GM12878 (cell line): ENCODE results near the gene TUBA4B. TPM values are rescaled to one million over a fixed set of nuclear protein-coding genes. Genes with fewer than 3 reads are reported as not detected.

Source experiments
- ATAC-seq: fragments of 200-7000 bp; cut with Tn5 transposase; 3 replicates; pipeline ENCODE4 v1.9.1; 2020; ENCODE audit warnings: mild to moderate bottlenecking, moderate library complexity
- BruUV-seq: library from RNA; stranded (reverse); fragments of 400-500 nt; replicated peaks from 2 replicates; lab custom pipeline; 2021; lab: Mats Ljungman, UMichigan
- CTCF ChIA-PET: fragments of 300-600 bp; sonication (Branson Sonifier 250); formaldehyde crosslinking; extraction: SDS; loops from one replicate; lab custom pipeline; 2021; ENCODE audit warnings: inconsistent platforms; lab: Yijun Ruan, JAX
- POLR2A ChIA-PET: fragments of 350-600 bp; formaldehyde crosslinking; extraction: SDS; loops from one replicate; lab custom pipeline; 2021; ENCODE audit warnings: inconsistent platforms; lab: Charles Lee
- RAD21 ChIA-PET: fragments of 300-600 bp; sonication (Branson Sonifier 250); formaldehyde crosslinking; loops from one replicate; lab custom pipeline; 2023; ENCODE audit warnings: antibody characterized with exemption; ENCODE audit not compliant: unreplicated experiment; lab: Charles Lee
- SMC1A ChIA-PET: fragments of 300-600 bp; sonication (Branson Sonifier 250); formaldehyde crosslinking; loops from one replicate; lab custom pipeline; 2023; ENCODE audit not compliant: unreplicated experiment, uncharacterized antibody; lab: Charles Lee
- DNase-seq: peaks from one replicate; pipeline ENCODE4 v3.0.0-alpha.2; 2011; ENCODE audit warnings: low read depth, low spot score
- FAIRE-seq: peaks from 3 replicates; lab custom pipeline; 2011; peaks lifted over from hg19 to GRCh38; lab: Jason Lieb, UNC
- H2AFZ ChIP-seq: 2 replicates; pipeline ENCODE4 v1.6.0; 2011; ENCODE audit warnings: low read depth, low read length, control low read depth; ENCODE audit not compliant: control insufficient read depth
- H3K27ac ChIP-seq: 2 replicates; pipeline ENCODE4 v1.5.1; 2011; ENCODE audit warnings: control low read depth; ENCODE audit not compliant: control insufficient read depth, insufficient read depth
- H3K27me3 ChIP-seq, 2 experiments: replicated peaks in 1 of 2; 2 replicates each; pipeline versions ENCODE4 v1.6.0 to v1.6.1; 2011; ENCODE audit warnings: low read length in 1 of 2; ENCODE audit not compliant: control insufficient read depth in 2 of 2, insufficient read depth in 2 of 2
- H3K36me3 ChIP-seq, 2 experiments: 2 replicates each; pipeline ENCODE4 v1.5.1; 2011; ENCODE audit warnings: low read length in 1 of 2; ENCODE audit not compliant: control insufficient read depth in 2 of 2, insufficient read depth in 2 of 2
- H3K4me1 ChIP-seq: 2 replicates; pipeline ENCODE4 v1.6.1; 2011; ENCODE audit warnings: mild to moderate bottlenecking, low read length, moderate library complexity, mixed read lengths; ENCODE audit not compliant: control insufficient read depth, insufficient read depth
- H3K4me2 ChIP-seq: 2 replicates; pipeline ENCODE4 v1.6.0; 2011; ENCODE audit warnings: control low read depth; ENCODE audit not compliant: control insufficient read depth, insufficient read depth
- H3K4me3 ChIP-seq: fragments of 200-600 bp; sonication (generic); 2 replicates; pipeline ENCODE4 v1.5.1; 2016
- H3K79me2 ChIP-seq: 2 replicates; pipeline ENCODE4 v1.6.0; 2011; ENCODE audit warnings: low read length; ENCODE audit not compliant: control insufficient read depth, insufficient read depth
- H3K9ac ChIP-seq: 2 replicates; pipeline ENCODE4 v1.8.0; 2011; ENCODE audit warnings: low read length, control low read depth, mixed read lengths; ENCODE audit not compliant: control insufficient read depth, insufficient read depth
- H3K9me3 ChIP-seq: replicated peaks from 3 replicates; pipeline ENCODE4 v1.5.1; 2011; ENCODE audit warnings: mild to moderate bottlenecking, low read length; ENCODE audit not compliant: control insufficient read depth, insufficient read depth
- H4K20me1 ChIP-seq: 2 replicates; pipeline ENCODE4 v1.6.0; 2011; ENCODE audit not compliant: control insufficient read depth, insufficient read depth
- HDGF ChIP-seq: fragments of 450-650 bp; IDR thresholded peaks from 2 replicates; pipeline ENCODE4 v1.6.1; 2016; ENCODE audit warnings: antibody characterized with exemption
- IKZF1 ChIP-seq: fragments of 450-650 bp; conservative IDR thresholded peaks from 2 replicates; pipeline ENCODE4 v1.6.1; 2017; ENCODE audit warnings: antibody characterized with exemption, mild to moderate bottlenecking
- LARP7 ChIP-seq: fragments of 450-650 bp; IDR thresholded peaks from 2 replicates; pipeline ENCODE4 v1.6.1; 2017; ENCODE audit warnings: mild to moderate bottlenecking
- RBBP5 ChIP-seq: fragments of 200-600 bp; sonication (generic); conservative IDR thresholded peaks from 2 replicates; pipeline ENCODE4 v1.6.1; 2016
- SIX5 ChIP-seq: IDR thresholded peaks from 2 replicates; pipeline ENCODE4 v1.6.1; 2011; ENCODE audit warnings: mild to moderate bottlenecking, low read depth, low read length, moderate library complexity; ENCODE audit not compliant: severe bottlenecking
- SMAD1 ChIP-seq: fragments of 450-650 bp; IDR thresholded peaks from 2 replicates; pipeline ENCODE4 v1.6.1; 2018; ENCODE audit warnings: mild to moderate bottlenecking, low read depth; ENCODE audit not compliant: partially characterized antibody
- TCF7 ChIP-seq: IDR thresholded peaks from 2 replicates; pipeline ENCODE4 v1.6.1; 2014; ENCODE audit warnings: antibody characterized with exemption, borderline replicate concordance
- YY1 ChIP-seq: IDR thresholded peaks from 2 replicates; pipeline ENCODE4 v1.6.1; 2011; ENCODE audit warnings: low read depth, mild to moderate bottlenecking, low read length
- ZNF207 ChIP-seq: fragments of 450-650 bp; IDR thresholded peaks from 2 replicates; pipeline ENCODE4 v1.6.1; 2014; ENCODE audit warnings: antibody characterized with exemption, mild to moderate bottlenecking, borderline replicate concordance
- WGBS: methylation state at CpG from one replicate; pipeline ENCODE4 v1.1.6; 2016; ENCODE audit warnings: low lambda C conversion rate; ENCODE audit not compliant: insufficient replicate concordance, insufficient coverage; ENCODE audit errors: missing lambda C conversion rate; 5-methylcytosine and 5-hydroxymethylcytosine counted together
- in situ Hi-C: fragments of 300-500 bp; cut with MboI; formaldehyde crosslinking; loops from 9 replicates; pipeline ENCODE4 v1.14.3; 2018; ENCODE audit warnings: mixed read lengths
- intact Hi-C: fragments of 100-400 bp; cut with micrococcal nuclease; formaldehyde crosslinking; loops from one replicate; pipeline ENCODE4 v1.14.2; 2022; ENCODE audit not compliant: unreplicated experiment
- polyA plus RNA-seq, 11 experiments: library from polyadenylated mRNA; depleted of rRNA in 4 of 11; unstranded in 6 of 11; stranded (reverse) in 5 of 11; fragments of >200 nt; fragmentation: Nextera tagmentation in 4 of 11; fragmentation: Illumina TruSeq in 1 of 11; extraction: Ambion mirVana in 4 of 11; extraction: Trizol in 1 of 11; gene quantifications; 1 replicate in 1 of 11; 2 replicates in 10 of 11; pipeline versions ENCODE4 v1.2.1 to v1.2.3, GENCODE V29; 2011 to 2016; ENCODE audit warnings: inconsistent platforms in 2 of 11, missing spikeins in 2 of 11, low read depth in 1 of 11
- total RNA-seq, 4 experiments: library from RNA; depleted of rRNA in 3 of 4; stranded (reverse); fragments of >200 nt in 3 of 4; fragmentation: Illumina TruSeq in 1 of 4; extraction: Trizol in 1 of 4; gene quantifications; 2 replicates each; pipeline versions ENCODE4 v1.2.1 to v1.2.3, GENCODE V29; 2013 to 2021
- TF ChIP-seq, protein P1 (sequence below): fragments of 450-650 bp; IDR thresholded peaks from 2 replicates; pipeline ENCODE4 v1.6.1; 2017; ENCODE audit warnings: low read depth, mild to moderate bottlenecking, moderate library complexity
- TF ChIP-seq, protein P2 (sequence below): fragments of 450-650 bp; IDR thresholded peaks from 2 replicates; pipeline ENCODE4 v1.6.1; 2017; ENCODE audit warnings: mild to moderate bottlenecking, moderate library complexity
- TF ChIP-seq, protein P3 (sequence below): fragments of 450-650 bp; IDR thresholded peaks from 2 replicates; pipeline ENCODE4 v1.6.1; 2018; ENCODE audit warnings: borderline replicate concordance, mild to moderate bottlenecking; ENCODE audit not compliant: partially characterized antibody
- TF ChIP-seq, protein P4 (sequence below): IDR thresholded peaks from 2 replicates; pipeline ENCODE4 v1.6.1; 2011; ENCODE audit warnings: mild to moderate bottlenecking, low read depth, low read length, moderate library complexity; ENCODE audit not compliant: insufficient replicate concordance

TUBA4B gene
- total and polyA plus RNA-seq, 10 of the 15 experiments (the other 5 are each of a cell fraction or from before 2014, with no cell fraction given) = 0.07 TPM; not detected in 9

DNA sequence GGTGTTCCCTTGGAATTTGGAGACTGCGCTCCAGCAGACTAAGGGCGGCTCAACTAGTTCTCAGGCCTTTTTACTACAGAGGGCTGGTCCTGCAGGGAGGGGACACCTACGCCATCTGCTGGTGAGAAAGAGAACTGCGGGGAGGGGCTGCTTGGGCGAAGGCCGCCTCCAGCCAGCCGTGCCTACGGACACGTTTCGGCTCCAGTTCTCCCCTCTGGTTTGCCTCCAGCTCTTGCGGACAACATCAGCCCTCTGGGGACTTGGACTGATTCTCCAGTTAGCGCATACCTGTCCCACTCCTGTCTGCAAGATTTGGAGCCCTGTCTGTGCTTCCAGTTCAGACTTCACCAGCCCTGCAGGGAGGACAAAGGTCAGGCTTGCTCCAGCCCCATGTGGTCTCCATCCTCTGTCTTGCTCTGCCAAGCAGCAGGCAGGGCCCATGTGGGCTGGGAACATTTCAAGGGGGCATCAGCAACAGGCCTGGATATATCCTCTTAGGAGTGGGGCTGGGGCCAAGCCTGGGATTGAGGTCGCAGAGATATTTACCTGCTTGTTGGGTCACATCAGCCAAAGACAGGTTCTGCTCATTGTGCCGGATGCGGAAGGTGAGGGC is 45.8 kb downstream of the TUBA4B start:
- no peaks in the 10 kb centered on the region for H3K9me3 ChIP-seq
- intact Hi-C loops = loop anchor here (1.0 to 5.0 kb wide), 3 partner anchors 122 to 242 kb away; partner anchors contain the start of genes CNPPD1, NHEJ1 and RETREG2
- FAIRE-seq = peak; percentile 93
- peak overlapping the region; percentile 90 for H2AFZ ChIP-seq
- peaks cover 2 to 5% of the 10 kb centered on the region in 2 experiments; a peak in 1 of 4 replicates for H3K27me3 ChIP-seq
- WGBS = 11% methylated on average over 15 of the region's 15 CpGs
- no peak overlapping the region for H3K27ac ChIP-seq
- H3K9ac ChIP-seq = no peak overlapping the region
- H3K4me3 ChIP-seq = no peak overlapping the region
- no peaks in the 10 kb centered on the region for H3K79me2 ChIP-seq
- no TSS peak for BruUV-seq
- in situ Hi-C loops = loop anchor here (5.0 kb wide), 2 partner anchors 142 to 242 kb away; no protein-coding TSS in a partner anchor
- DNase-seq = peak; percentile 32
- ATAC-seq = peak; percentile 78
- POLR2A ChIA-PET = interaction anchor here (0.6 to 2.1 kb wide), 3 partner anchors 118 to 139 kb away, joined by 3 to 8 read pairs (median 5); no protein-coding TSS in a partner anchor
- RAD21 ChIA-PET = interaction anchor here (0.8 to 3.9 kb wide), 9 partner anchors 20 to 145 kb away, joined by 3 to 22 read pairs (median 4); partner anchors contain the start of genes ANKZF1, ATG9A, DNAJB2 and NHEJ1
- H3K4me2 ChIP-seq = peak overlapping the region; percentile 46
- no peaks in the 10 kb centered on the region for H3K36me3 ChIP-seq
- CTCF ChIA-PET = interaction anchor here (0.7 to 10.9 kb wide), 20 partner anchors 17 to 302 kb away, joined by 3 to 208 read pairs (median 4); partner anchors contain the start of genes CNPPD1, DNAJB2, NHEJ1 and SLC23A3
- SMC1A ChIA-PET = interaction anchor here (1.0 to 5.8 kb wide), 5 partner anchors 36 to 145 kb away, joined by 3 to 36 read pairs (median 5); partner anchors contain the start of genes CNPPD1 and NHEJ1
- peaks cover 8% of the 10 kb centered on the region for H3K4me1 ChIP-seq
- H4K20me1 ChIP-seq = no peaks in the 10 kb centered on the region
- no peak; the same call in 1 of the 2 replicates for TF ChIP-seq IKZF1
- no peak for TF ChIP-seq RBBP5
- TF ChIP-seq, protein P1, sequence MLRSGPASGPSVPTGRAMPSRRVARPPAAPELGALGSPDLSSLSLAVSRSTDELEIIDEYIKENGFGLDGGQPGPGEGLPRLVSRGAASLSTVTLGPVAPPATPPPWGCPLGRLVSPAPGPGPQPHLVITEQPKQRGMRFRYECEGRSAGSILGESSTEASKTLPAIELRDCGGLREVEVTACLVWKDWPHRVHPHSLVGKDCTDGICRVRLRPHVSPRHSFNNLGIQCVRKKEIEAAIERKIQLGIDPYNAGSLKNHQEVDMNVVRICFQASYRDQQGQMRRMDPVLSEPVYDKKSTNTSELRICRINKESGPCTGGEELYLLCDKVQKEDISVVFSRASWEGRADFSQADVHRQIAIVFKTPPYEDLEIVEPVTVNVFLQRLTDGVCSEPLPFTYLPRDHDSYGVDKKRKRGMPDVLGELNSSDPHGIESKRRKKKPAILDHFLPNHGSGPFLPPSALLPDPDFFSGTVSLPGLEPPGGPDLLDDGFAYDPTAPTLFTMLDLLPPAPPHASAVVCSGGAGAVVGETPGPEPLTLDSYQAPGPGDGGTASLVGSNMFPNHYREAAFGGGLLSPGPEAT = no peak
- TF ChIP-seq HDGF = no peak
- TF ChIP-seq, protein P2, sequence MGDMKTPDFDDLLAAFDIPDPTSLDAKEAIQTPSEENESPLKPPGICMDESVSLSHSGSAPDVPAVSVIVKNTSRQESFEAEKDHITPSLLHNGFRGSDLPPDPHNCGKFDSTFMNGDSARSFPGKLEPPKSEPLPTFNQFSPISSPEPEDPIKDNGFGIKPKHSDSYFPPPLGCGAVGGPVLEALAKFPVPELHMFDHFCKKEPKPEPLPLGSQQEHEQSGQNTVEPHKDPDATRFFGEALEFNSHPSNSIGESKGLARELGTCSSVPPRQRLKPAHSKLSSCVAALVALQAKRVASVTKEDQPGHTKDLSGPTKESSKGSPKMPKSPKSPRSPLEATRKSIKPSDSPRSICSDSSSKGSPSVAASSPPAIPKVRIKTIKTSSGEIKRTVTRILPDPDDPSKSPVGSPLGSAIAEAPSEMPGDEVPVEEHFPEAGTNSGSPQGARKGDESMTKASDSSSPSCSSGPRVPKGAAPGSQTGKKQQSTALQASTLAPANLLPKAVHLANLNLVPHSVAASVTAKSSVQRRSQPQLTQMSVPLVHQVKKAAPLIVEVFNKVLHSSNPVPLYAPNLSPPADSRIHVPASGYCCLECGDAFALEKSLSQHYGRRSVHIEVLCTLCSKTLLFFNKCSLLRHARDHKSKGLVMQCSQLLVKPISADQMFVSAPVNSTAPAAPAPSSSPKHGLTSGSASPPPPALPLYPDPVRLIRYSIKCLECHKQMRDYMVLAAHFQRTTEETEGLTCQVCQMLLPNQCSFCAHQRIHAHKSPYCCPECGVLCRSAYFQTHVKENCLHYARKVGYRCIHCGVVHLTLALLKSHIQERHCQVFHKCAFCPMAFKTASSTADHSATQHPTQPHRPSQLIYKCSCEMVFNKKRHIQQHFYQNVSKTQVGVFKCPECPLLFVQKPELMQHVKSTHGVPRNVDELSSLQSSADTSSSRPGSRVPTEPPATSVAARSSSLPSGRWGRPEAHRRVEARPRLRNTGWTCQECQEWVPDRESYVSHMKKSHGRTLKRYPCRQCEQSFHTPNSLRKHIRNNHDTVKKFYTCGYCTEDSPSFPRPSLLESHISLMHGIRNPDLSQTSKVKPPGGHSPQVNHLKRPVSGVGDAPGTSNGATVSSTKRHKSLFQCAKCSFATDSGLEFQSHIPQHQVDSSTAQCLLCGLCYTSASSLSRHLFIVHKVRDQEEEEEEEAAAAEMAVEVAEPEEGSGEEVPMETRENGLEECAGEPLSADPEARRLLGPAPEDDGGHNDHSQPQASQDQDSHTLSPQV = no peak
- TF ChIP-seq YY1 = peak; percentile 76
- no peak; the same call in 1 of the 2 replicates for TF ChIP-seq LARP7
- no peak for TF ChIP-seq TCF7
- TF ChIP-seq, protein P3, sequence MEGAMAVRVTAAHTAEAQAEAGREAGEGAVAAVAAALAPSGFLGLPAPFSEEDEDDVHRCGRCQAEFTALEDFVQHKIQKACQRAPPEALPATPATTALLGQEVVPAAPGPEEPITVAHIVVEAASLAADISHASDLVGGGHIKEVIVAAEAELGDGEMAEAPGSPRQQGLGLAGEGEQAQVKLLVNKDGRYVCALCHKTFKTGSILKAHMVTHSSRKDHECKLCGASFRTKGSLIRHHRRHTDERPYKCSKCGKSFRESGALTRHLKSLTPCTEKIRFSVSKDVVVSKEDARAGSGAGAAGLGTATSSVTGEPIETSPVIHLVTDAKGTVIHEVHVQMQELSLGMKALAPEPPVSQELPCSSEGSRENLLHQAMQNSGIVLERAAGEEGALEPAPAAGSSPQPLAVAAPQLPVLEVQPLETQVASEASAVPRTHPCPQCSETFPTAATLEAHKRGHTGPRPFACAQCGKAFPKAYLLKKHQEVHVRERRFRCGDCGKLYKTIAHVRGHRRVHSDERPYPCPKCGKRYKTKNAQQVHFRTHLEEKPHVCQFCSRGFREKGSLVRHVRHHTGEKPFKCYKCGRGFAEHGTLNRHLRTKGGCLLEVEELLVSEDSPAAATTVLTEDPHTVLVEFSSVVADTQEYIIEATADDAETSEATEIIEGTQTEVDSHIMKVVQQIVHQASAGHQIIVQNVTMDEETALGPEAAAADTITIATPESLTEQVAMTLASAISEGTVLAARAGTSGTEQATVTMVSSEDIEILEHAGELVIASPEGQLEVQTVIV = no peak
- TF ChIP-seq SIX5 = no peak
- TF ChIP-seq, protein P4, sequence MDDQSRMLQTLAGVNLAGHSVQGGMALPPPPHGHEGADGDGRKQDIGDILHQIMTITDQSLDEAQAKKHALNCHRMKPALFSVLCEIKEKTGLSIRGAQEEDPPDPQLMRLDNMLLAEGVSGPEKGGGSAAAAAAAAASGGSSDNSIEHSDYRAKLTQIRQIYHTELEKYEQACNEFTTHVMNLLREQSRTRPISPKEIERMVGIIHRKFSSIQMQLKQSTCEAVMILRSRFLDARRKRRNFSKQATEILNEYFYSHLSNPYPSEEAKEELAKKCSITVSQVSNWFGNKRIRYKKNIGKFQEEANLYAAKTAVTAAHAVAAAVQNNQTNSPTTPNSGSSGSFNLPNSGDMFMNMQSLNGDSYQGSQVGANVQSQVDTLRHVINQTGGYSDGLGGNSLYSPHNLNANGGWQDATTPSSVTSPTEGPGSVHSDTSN = no peak
- no peak for TF ChIP-seq SMAD1
- peak; percentile 22; the same call in 1 of the 2 replicates for TF ChIP-seq ZNF207
